Keratinocyte (primary cell): ENCODE results near the gene FAM78B. TPM values are rescaled to one million over a fixed set of nuclear protein-coding genes. Genes with fewer than 3 reads are reported as not detected.

Source experiments
- DNase-seq: peaks from one replicate; pipeline ENCODE4 v3.0.0-alpha.2; 2011; ENCODE audit warnings: low read depth, missing footprints, low spot score
- FAIRE-seq: peaks from 2 replicates; lab custom pipeline; 2011; peaks lifted over from hg19 to GRCh38; lab: Jason Lieb, UNC
- H2AFZ ChIP-seq: 2 replicates; pipeline ENCODE4 v1.6.0; 2012; ENCODE audit warnings: low read length, control low read depth, inconsistent platforms; ENCODE audit not compliant: control insufficient read depth
- H3K27ac ChIP-seq: 2 replicates; pipeline ENCODE4 v1.5.1; 2011; ENCODE audit warnings: low read length; ENCODE audit not compliant: control insufficient read depth, insufficient read depth
- H3K27me3 ChIP-seq: 3 replicates; pipeline ENCODE4 v1.6.0; 2011; ENCODE audit warnings: low read length; ENCODE audit not compliant: control insufficient read depth, insufficient read depth; ENCODE audit errors: extremely low read depth
- H3K36me3 ChIP-seq, 2 experiments: 2 replicates in 1 of 2; 3 replicates in 1 of 2; pipeline ENCODE4 v1.5.1; 2011; ENCODE audit warnings: low read length in 2 of 2, mild to moderate bottlenecking in 1 of 2; ENCODE audit not compliant: control insufficient read depth in 2 of 2, insufficient read depth in 2 of 2; ENCODE audit errors: extremely low read depth in 1 of 2
- H3K4me1 ChIP-seq: 3 replicates; pipeline ENCODE4 v1.5.1; 2011; ENCODE audit warnings: low read length; ENCODE audit not compliant: control insufficient read depth, insufficient read depth; ENCODE audit errors: extremely low read depth
- H3K4me2 ChIP-seq: 3 replicates; pipeline ENCODE4 v1.6.0; 2011; ENCODE audit warnings: low read depth, low read length; ENCODE audit not compliant: control insufficient read depth, insufficient read depth; ENCODE audit errors: extremely low read depth
- H3K4me3 ChIP-seq, 3 experiments: fragments of 200-600 bp in 1 of 3; sonication (generic) in 1 of 3; 2 replicates in 2 of 3; 3 replicates in 1 of 3; pipeline ENCODE4 v1.5.1; 2011 to 2016; ENCODE audit warnings: low read length in 3 of 3, mild to moderate bottlenecking in 3 of 3, control low read depth in 2 of 3, inconsistent platforms in 1 of 3, low read depth in 1 of 3, mixed read lengths in 1 of 3, mixed run types in 1 of 3, moderate library complexity in 1 of 3; ENCODE audit not compliant: control insufficient read depth in 2 of 3, insufficient read depth in 2 of 3; ENCODE audit errors: extremely low read depth in 1 of 3
- H3K79me2 ChIP-seq: 2 replicates; pipeline ENCODE4 v1.6.0; 2012; ENCODE audit warnings: low read length; ENCODE audit not compliant: control insufficient read depth, insufficient read depth
- H3K9ac ChIP-seq: 3 replicates; pipeline ENCODE4 v1.6.0; 2011; ENCODE audit warnings: low read length; ENCODE audit not compliant: control insufficient read depth, insufficient read depth; ENCODE audit errors: extremely low read depth
- H3K9me1 ChIP-seq: 3 replicates; pipeline ENCODE4 v1.6.0; 2011; ENCODE audit warnings: low read length; ENCODE audit not compliant: control insufficient read depth, insufficient read depth; ENCODE audit errors: extremely low read depth
- H3K9me3 ChIP-seq: 2 replicates; pipeline ENCODE4 v1.5.1; 2012; ENCODE audit warnings: low read depth, low read length; ENCODE audit not compliant: control insufficient read depth
- H4K20me1 ChIP-seq: 3 replicates; pipeline ENCODE4 v1.6.0; 2011; ENCODE audit warnings: low read length; ENCODE audit not compliant: control insufficient read depth, insufficient read depth; ENCODE audit errors: extremely low read depth
- EZH2 ChIP-seq: IDR thresholded peaks from one replicate; pipeline ENCODE4 v1.6.1; 2012; ENCODE audit warnings: inconsistent platforms, mild to moderate bottlenecking, low read length, moderate library complexity
- dilution Hi-C: fragments of 300-500 bp; cut with MboI; formaldehyde crosslinking; loops from one replicate; pipeline ENCODE4 v1.7.0; 2020; ENCODE audit warnings: low sequenced_read_pairs; ENCODE audit not compliant: extremely low pct_ligation_motif_present
- polyA plus RNA-seq, 5 experiments: library from polyadenylated mRNA; depleted of rRNA in 3 of 5; stranded (reverse) in 3 of 5; stranded (forward) in 1 of 5; unstranded in 1 of 5; fragments of >200 nt; gene quantifications; 1 replicate in 1 of 5; 2 replicates in 3 of 5; 3 replicates in 1 of 5; pipeline versions ENCODE4 v1.2.1 to v1.2.3, GENCODE V29; 2011 to 2012; ENCODE audit warnings: missing spikeins in 2 of 5, low read depth in 1 of 5, low replicate concordance in 1 of 5
- TF ChIP-seq, protein P1 (sequence below), 3 experiments: IDR thresholded peaks in 1 of 3; conservative IDR thresholded peaks in 1 of 3; optimal IDR thresholded peaks in 1 of 3; 2 replicates in 2 of 3; 3 replicates in 1 of 3; pipeline versions ENCODE3 to v1.5.1; 2011; ENCODE audit warnings: low read length in 3 of 3, mild to moderate bottlenecking in 3 of 3, moderate library complexity in 2 of 3, control low read depth in 1 of 3, inconsistent platforms in 1 of 3; ENCODE audit not compliant: insufficient read depth in 2 of 3; ENCODE audit errors: extremely low read depth in 1 of 3

FAM78B gene
- polyA plus RNA-seq, 1 donor (not counting 4 experiments of a cell fraction or from before 2014, with no cell fraction given), result 0.07 TPM

DNA sequence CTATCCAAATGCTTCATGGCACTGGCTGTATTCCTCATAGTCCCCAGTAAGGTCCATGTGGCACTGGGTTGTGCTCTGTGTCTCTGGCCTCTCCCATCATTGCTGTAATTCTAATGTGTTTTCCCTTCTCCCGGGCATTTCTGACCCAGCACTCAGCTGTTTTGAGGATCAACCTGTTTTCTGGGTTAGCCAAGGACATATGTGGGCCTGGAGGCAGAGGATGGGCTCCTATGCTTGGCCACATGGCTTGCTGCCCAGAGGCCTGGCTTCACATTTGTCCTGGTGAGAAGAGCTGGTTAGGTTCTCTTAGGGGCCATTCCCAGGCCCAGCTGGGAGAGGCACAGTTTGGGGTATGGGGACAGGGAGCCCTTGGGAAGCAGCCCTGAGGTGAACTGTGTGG, 103.1 kb downstream of the FAM78B start:
- Histone ChIP-seq H3K27me3 (no peaks in the 10 kb centered on the region), H3K36me3 (no peaks in the 10 kb centered on the region), H3K9ac (no peak overlapping the region), H3K79me2 (no peaks in the 10 kb centered on the region), H3K9me1 (no peaks in the 10 kb centered on the region), H3K27ac (no peak overlapping the region), H3K9me3 (no peaks in the 10 kb centered on the region), H3K4me1 (no peaks in the 10 kb centered on the region), H4K20me1 (no peaks in the 10 kb centered on the region), H2AFZ (no peak overlapping the region), H3K4me2 (no peak overlapping the region), H3K4me3 (no peak overlapping the region)
- FAIRE-seq (no peak), DNase-seq (no peak)
- TF ChIP-seq, protein P1, sequence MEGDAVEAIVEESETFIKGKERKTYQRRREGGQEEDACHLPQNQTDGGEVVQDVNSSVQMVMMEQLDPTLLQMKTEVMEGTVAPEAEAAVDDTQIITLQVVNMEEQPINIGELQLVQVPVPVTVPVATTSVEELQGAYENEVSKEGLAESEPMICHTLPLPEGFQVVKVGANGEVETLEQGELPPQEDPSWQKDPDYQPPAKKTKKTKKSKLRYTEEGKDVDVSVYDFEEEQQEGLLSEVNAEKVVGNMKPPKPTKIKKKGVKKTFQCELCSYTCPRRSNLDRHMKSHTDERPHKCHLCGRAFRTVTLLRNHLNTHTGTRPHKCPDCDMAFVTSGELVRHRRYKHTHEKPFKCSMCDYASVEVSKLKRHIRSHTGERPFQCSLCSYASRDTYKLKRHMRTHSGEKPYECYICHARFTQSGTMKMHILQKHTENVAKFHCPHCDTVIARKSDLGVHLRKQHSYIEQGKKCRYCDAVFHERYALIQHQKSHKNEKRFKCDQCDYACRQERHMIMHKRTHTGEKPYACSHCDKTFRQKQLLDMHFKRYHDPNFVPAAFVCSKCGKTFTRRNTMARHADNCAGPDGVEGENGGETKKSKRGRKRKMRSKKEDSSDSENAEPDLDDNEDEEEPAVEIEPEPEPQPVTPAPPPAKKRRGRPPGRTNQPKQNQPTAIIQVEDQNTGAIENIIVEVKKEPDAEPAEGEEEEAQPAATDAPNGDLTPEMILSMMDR (optimal IDR thresholded peaks at IDR 0.05 in 1 of 3, IDR thresholded peaks at IDR 0.05 in 1 of 3, conservative IDR thresholded peaks at IDR 0.05 in 1 of 3; ENCODE audit: extremely low read depth in 1 of 3, insufficient read depth in 2 of 3, low read length in 3 of 3), result no peak
- TF ChIP-seq EZH2, result no peak
- dilution Hi-C loops, result no loop called here

DNA sequence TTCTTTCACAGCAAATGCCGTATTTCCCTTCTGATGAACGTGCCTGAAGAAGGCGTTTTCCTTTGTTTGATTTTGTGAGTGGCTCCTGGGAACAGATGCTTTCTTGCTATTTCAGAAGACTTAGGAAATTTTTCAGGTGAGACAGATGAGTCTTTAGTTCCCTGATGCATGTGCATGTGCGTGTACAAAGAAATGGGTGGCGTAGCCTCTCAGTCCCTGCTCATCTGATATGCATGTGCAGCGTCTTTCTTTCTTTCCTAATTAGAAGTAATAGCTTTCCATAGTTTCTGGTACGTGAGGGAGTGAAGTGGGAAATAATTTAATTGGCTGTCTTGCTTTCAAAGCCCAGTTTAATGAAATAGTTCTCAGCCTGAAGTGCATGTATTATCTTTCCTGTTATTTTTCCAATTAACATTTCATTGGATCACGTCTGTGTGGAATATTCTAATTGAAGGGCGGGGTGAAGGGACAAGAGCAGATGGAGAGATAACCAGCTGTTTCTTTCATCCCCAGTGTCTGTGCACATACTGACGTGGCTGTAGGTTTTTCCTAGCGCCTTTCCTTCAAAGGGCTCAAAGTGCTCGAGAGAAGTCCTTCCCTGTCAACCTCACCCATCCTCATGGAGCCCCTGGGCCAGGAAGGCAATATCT, 104.3 kb downstream of the FAM78B start:
- dilution Hi-C loops, result no loop called here
- H2AFZ ChIP-seq, result no peak overlapping the region
- H3K9ac ChIP-seq, result no peak overlapping the region
- H3K36me3 ChIP-seq, result no peaks in the 10 kb centered on the region
- no peaks in the 10 kb centered on the region for H3K9me1 ChIP-seq
- H3K4me2 ChIP-seq, result no peak overlapping the region
- no peak for TF ChIP-seq EZH2
- no peak for DNase-seq
- H3K4me1 ChIP-seq, result no peaks in the 10 kb centered on the region
- H4K20me1 ChIP-seq, result no peaks in the 10 kb centered on the region
- no peak for FAIRE-seq
- H3K27ac ChIP-seq, result no peak overlapping the region
- H3K27me3 ChIP-seq, result no peaks in the 10 kb centered on the region
- no peak overlapping the region for H3K4me3 ChIP-seq
- H3K79me2 ChIP-seq, result no peaks in the 10 kb centered on the region
- no peaks in the 10 kb centered on the region for H3K9me3 ChIP-seq

DNA sequence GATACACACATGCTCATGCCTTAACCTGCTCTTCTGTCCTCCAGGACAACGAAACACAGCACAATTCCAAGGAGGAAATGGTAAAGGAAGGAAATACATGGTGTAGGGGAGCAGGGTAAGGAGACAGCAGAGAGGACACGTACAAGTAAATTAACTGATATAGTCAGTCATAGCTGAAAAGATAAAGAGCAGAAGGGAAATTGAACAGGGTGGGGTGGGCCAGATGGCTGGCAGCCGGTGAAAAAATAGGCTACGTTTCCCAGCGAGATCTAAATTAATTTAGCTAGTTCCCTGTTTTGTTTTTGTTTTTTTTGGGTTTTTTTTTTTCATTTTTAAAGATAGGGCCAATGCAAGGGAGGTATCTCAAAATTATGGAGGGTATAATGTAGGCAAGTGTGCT, 109.2 kb downstream of the FAM78B start:
- DNase-seq (no peak), FAIRE-seq (no peak)
- dilution Hi-C loops, result no loop called here
- Histone ChIP-seq H3K79me2 (no peaks in the 10 kb centered on the region), H3K36me3 (no peaks in the 10 kb centered on the region), H2AFZ (no peak overlapping the region), H3K9me3 (no peaks in the 10 kb centered on the region), H3K27me3 (no peaks in the 10 kb centered on the region), H3K9ac (no peak overlapping the region), H3K4me3 (no peak overlapping the region), H3K4me1 (no peaks in the 10 kb centered on the region), H3K4me2 (no peak overlapping the region), H3K27ac (no peak overlapping the region), H3K9me1 (no peaks in the 10 kb centered on the region), H4K20me1 (no peaks in the 10 kb centered on the region)
- no peak for TF ChIP-seq EZH2
- TF ChIP-seq, protein P1 (optimal IDR thresholded peaks at IDR 0.05 in 1 of 3, IDR thresholded peaks at IDR 0.05 in 1 of 3, conservative IDR thresholded peaks at IDR 0.05 in 1 of 3; ENCODE audit: extremely low read depth in 1 of 3, insufficient read depth in 2 of 3, low read length in 3 of 3), result no peak
